GF-D8 (cell line): ENCODE measurements around the gene PLXNA4.

ENCODE experiments used
- DNase-seq: peaks from one replicate; lab custom pipeline; 2025; lab: John Stamatoyannopoulos, UW

Gene PLXNA4

DNA sequence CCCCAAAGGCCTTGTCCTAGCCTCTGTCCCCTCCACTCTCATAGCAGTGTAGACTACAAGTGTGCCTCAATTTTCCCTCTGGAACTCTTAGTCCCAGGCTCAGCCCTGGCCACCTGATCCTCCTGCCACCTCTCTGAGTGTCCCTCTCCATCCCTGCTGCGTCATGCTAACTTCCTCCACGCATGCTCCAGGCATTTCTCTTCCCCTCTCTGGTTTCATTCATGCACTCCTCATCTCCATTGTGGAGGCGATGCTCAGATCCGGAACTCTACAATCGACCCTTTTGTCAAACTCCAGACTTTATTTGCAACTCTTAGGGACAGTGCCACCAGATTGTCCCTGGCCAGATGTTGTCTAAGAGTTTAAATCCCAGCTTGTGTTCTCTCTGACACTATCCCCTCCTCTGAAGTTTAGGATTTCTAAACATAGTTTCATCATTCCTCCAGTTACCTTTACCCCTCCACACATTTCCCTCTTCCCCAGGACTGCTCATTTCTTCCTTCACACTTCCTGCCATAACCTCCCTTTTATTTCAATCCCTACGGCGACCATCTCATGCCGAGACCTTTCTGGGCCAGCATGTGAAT lies 492.6 kb downstream of the PLXNA4 start:
- DNase-seq = no peak

DNA sequence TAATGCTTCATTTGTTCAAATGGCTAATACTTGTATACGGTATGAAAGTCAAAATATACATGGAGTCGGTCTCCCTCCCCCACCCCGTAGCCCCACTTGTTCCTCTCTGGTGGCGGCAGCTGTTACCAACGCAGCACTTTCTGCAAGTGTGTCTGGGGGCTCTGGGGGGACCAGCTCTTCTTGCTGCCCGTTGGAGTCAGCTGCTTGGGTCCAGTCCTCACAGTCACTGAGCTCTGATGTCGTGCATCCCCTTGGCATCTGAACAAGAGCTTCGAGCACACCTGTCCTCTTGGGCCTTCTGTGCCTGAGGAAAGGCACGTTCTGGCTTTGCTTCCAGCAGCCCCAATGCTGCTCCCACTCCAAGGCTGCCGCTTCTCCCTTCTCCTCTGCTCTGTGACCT lies 493.1 kb downstream of the PLXNA4 start:
- DNase-seq = no peak

DNA sequence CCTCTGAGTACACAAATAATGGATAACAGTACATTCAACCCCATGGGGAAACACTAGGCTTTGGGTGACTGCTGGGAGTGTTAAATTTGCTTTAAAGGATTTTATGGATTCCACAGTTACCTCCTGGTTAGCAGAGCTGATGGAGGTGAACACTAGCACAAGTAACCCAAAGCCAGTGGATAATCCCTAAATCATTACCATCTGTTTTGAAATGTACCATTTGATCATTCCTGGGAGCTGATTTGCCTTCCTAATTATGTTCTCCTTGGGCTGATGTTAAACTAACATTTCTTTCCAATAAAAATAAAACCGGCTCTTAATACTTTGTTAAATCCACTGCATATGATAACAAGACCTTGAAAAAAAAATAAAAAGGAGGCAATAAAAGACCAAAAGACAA lies 493.9 kb downstream of the PLXNA4 start:
- DNase-seq = no peak

DNA sequence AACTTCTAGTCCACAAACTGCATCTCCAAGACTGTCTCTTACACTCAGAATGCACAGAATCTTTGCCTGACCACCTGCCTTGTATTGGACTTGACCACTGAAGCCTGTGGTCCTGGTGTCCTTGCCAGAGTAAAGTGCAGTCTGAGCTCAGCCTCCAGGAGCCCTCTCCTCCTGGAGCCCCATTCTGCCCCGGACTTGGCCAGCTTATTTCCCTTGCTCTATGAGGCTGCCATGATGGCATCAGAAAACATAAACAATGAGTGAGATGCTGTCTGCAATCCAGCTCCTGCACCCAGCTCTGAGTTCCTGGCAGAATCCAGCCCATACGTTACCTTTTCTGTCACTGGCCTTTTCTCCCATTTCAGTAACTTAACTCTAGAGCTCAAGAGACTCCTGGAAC lies 494.6 kb downstream of the PLXNA4 start:
- DNase-seq = no peak

DNA sequence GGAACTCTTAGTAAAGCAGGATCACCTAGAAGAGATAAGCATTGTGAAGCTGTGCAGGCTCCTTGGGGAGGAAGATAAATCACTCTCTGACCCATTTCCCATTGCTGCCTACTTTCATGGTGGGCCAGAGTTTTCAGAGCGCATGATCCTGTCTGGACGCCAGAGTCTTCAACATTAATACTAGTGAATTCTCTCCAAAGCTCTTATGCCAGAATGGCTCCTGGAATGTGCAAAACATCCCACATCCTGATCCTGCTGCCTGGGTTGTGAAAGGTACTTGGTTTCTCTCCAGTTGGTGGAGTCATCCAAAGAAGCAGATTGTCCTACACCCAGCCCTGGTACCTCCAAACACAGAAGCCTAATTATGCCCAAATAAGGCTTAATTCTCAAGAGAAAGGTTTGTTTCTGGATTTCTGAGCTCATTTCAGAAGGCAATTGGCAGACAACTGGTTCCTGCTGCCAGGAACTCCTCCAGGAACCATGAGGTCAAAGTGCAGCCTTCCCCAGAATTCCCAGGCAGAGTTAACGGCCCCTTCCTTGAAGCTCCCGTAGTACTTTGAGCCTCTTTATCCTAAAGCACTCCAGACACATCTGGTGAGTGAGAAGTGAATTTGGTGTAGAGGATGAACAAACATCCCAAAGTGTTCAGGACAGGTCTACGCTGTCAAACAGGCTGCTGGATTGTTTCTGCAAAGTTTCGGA lies 495.2 kb downstream of the PLXNA4 start:
- no peak for DNase-seq

DNA sequence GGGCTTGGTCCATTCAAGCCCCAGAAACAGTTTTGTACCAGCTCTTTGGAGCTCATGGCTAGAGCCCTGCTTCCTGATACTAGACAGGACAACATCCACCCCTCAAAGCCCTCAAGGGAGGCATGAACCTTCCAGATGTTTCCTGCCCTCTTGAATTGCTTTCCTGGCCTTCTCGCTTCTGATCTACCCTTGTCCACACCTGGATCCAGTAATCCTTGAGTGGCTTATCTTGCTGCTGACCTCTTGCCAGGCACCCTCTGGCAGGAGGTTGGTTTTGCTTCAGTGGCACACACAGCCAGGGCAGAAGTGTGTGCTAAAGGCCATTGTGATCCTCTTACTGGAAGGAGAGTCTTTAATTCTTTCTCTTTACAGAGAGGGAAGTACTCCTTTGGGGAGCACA lies 495.8 kb downstream of the PLXNA4 start:
- no peak for DNase-seq

DNA sequence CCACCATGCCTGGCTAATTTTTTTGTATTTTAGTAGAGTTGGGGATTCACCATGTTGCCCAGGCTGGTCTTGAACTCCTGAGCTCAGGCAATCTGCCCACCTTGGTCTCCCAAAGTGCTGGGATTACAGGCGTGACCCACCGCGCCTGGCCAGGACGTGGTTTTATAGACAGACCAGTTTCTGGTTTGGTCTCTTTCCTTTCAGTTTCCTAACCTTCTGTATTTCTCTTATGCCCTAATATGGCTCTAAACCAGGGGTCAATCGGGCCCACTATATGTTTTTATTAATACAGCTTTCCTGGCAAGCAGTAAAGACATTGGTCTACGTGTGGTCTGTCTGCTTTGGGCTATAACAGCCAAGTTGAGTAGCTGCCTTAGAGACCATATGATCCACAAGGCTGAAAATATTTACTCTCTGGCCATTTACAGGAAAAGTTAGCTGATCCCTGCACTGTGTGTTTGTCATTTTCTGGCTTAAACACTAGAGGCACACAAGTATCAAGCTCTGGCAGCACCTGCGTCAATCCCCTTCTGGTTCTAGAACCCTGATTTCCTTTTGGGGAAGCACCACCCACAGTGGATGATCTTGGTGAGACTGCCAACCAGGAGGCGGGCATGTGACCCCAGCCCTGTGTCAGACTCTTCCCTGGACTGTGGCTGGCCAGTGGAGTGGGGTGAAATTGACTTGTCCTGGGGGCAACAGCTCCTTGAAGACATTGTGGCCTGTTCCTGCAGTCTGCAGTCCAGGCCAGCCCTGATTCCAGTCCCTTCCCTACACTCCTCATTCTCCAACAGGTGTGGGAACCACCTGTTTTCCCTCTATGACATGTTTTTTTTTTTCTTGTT lies 497.2 kb downstream of the PLXNA4 start:
- DNase-seq = no peak

DNA sequence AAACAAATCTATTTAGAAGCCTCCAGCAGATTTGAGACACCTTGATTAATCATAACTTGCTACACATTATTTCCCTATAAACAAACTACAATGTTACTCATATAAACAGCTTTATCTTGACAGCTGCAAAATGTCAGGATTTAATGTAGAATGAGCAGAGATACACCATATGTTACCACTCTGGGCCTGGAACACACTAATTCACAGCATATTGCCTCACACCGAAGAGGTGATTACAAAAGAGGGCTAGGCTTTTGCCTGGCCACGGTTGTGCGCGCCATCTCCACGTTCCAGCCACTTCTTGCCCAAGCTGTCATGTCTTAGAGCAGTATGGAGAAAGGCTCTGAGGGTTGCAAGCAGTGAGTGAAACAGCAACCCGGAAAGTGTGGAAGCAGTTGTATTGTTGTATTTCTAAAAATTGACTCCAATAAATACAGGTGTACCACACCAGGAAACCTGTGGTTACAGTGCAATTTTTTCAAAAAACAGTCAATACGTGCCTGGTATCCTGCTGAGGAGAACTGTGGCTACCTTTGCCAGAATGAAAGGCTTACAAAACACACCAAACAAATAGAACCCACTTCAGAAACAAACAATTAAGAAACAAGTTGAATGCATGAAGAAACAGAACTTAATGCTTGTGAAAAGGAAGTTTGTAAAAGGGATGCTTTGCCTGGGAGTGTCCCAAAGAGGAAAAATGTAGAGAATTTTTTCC lies 498.1 kb downstream of the PLXNA4 start:
- DNase-seq = no peak

DNA sequence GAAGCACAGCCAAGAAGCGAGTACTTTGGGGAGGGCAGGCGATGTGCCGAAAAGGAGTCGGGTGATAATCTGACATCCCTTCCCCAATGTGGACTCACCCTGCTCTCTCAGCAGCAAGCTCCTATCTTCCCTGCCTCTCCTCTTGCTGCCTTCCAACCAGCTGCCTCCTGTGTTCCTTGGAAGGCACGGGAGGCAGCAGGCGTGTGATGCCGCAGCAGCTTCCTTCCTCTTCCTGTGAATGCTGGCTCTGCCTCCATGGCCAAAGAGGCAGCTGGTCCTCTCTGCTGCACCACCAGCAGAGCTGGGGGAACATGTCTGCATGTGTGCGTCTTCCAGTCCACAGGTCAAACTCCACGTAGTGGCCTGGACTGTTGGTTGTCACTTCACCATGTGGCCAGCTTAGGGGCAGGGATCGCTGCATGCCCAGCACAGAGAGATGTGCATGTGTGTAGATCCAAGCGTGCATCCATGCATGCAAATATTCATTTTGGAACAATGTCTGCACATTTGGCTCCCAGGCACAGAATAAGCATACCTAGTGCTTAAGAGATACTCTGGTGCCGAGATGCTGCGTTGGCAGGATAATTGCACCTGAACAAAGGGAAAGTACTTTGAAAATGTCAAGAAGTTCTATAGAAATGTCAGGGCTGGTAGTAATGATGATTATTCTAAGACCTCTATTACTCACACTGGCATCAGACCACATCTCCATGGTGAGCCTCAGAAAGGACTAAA lies 499.8 kb downstream of the PLXNA4 start:
- DNase-seq = no peak

DNA sequence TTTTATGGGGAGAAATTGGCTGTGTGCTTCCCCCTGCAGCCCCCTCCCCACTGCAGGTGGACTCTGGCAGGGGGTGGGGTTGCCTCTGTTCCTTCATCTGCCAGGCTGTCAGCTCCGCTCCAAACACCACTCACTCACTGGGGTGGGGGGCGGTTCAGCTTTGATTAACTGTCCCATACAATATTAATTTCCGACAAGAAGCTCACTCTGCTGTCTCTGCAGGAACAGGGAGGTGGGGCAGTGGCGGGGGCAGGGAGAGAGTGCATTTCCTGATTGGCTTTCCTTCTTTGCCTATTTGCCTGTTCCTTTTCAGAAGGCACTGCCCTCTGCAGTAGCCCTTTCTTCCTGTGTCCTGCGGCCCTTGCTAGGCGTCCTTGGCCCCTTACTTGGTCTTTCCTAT lies 500.8 kb downstream of the PLXNA4 start:
- no peak for DNase-seq

DNA sequence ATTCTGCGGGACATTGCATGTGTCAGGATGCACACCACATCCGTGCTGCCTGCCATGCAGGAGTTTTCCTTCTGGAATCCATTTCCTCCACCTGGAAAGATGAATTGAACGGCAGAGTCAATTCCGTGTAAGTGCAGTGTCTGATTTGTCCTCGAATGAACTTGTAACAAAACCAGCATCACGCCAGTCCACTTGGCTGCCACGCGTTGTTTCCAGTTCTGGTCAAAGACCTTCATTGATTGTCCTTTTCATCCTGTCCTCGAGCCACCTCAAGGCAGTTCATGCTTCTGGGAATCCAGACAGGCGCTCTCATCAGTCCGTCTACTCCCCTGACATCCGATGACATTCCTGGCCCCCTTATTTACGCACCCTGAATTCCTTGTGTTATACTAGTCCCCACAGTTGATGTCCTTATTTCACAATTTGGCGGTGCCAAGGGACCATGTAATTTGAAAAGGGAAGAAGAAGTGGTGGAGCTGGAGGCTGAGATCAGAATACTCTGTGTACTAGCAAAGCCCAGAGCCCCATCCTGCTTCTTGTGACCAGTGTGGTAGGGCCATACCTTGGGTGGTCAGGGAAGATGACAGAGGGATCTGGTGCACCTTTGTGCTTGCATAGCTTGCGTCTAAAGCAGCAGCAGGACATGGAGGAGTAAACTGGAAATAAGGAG lies 502.2 kb downstream of the PLXNA4 start:
- no peak for DNase-seq
